ENCODE data around the gene CHMP5.

The CHMP5 gene

GRCh38 chr9:33264473-33265177 is at the start of gene CHMP5, which contains the start of gene BAG1:
TSS of gene CHMP5 (plus strand) at chr9:33265049. CDS start at chr9:33265079, 30 bp downstream.
TSS of gene BAG1 (minus strand) at chr9:33264708.
- DNase-seq: peak; percentile 99

- DNase-seq: no peak
These were observed 43.9 kb upstream of the CHMP5 start for GRCh38 chr9:33220681-33221567.

DNA sequence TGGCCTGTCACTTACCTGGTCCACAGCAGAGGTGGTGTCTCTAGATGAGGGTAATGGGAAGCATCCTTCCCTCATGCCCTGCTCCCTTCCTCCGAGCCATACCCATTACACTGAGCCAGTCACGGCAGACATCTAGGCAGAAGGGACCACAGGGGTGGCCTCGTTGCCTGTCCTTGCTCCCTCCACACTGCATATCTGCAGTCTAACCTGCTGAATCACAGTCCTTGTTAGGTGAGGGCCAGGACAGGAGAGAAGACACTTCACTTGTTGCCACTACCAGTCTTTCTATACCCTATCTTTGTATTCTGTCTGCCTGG is 43.3 kb upstream of the CHMP5 start:
- DNase-seq: no peak

DNA sequence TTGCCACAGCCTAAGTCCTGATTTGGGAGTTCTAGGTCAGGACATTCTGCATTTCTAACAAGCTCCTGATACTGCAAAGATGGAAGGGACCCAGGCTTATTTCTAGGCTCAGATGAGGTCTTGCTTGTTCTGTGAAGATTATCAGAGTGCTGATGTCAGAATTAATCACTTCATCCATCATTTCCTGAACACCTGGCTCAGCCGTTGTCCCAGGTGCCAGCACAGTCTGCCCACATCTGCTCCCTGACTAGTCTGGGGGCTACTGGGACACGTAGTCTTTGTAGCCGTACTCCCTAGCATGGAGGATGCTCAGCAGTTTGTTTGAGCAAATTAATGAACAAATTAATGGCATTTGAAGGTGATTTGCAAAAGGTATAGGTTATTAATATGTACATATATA is 42.8 kb upstream of the CHMP5 start:
- no peak for DNase-seq

- DNase-seq: no peak
These were observed 41.2 kb upstream of the CHMP5 start for GRCh38 chr9:33223696-33224095.

DNA sequence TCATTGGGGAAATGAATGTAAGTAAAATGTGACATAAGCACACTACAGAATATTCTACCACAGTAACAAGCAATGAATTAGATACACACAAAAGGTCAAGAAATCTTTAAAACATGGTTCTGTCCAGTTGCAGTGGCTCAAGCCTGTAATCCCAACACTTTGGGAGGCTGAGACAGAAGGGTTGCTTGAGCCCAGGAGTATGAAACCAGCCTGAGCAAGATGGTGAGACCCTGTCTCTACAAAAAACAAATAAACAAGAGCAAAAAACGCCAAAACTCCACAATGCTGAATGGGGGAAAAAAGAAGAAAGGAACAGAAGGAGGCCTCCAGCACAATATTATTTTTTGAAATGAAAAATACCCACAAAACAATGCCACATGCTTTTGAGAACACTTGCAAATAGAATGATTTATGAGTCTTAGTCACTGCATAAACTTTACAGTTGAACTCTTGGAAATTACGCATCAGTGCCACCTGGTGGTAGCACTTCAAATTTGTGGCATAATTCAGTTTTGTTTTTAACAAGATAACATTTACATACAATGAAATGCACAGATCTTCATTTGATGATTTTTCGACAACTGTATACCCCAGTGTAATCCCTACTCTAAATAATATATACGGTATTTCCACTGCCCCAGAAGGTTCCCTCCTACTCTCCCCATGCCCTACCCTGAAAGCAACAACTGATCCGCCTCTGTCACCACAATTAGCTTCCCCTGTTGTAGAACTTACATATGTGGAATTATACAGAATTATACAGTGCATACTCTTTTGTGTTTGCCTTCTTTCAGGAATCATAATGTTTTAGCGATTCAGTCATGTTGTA is 39.3 kb upstream of the CHMP5 start:
- DNase-seq: peak; percentile 51

- DNase-seq: peak; percentile 65
These were observed 37.8 kb upstream of the CHMP5 start for GRCh38 chr9:33227008-33227398.

- no peak for DNase-seq
These were observed 37.1 kb upstream of the CHMP5 start for GRCh38 chr9:33227741-33228140.

GRCh38 chr9:33228606-33229005 is 36.2 kb upstream of the CHMP5 start:
- DNase-seq: no peak

DNA sequence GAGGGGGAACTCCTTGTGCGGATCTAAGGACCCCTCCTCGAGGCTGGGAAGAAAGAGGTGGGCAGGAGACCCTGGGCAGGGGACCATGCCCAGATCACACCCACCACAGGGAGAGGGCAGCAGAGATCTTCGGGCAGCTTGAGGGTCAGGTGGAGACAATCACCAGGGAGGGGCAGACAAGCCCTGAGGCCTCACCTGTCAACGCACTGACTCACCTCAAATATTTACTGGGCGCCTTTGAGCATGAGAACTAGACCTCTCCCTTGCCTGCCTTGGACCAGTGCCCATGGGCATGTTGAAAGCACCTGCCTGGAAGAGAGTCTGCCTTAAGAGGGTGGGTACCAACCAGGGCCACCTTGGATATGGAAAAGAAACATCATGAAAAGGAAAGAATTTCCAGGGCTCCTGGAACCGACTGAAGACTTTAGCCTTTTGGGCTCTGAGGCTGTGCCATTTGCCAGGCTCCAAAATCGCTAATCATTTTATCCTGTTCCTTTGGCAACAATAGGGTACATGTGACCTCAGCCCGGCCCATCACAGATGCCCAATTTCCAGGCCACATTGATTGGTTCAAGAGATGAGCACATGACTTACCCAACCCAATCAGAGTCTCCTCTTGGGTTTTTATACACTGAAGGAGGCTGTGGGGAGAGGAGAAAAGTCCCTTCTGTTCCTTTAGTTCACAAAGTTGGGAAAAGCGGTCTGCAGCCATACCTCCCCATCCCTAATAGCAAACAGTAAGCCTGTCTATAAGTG is 35.3 kb upstream of the CHMP5 start:
- no peak for DNase-seq

- DNase-seq: no peak
These were observed 33.9 kb upstream of the CHMP5 start for GRCh38 chr9:33230756-33231622.

GRCh38 chr9:33231623-33231942 is 33.3 kb upstream of the CHMP5 start:
- DNase-seq: no peak

GRCh38 chr9:33232815-33233214 is 32.0 kb upstream of the CHMP5 start:
- no peak for DNase-seq

- DNase-seq: no peak
These were observed 31.1 kb upstream of the CHMP5 start for GRCh38 chr9:33233626-33234342.

DNA sequence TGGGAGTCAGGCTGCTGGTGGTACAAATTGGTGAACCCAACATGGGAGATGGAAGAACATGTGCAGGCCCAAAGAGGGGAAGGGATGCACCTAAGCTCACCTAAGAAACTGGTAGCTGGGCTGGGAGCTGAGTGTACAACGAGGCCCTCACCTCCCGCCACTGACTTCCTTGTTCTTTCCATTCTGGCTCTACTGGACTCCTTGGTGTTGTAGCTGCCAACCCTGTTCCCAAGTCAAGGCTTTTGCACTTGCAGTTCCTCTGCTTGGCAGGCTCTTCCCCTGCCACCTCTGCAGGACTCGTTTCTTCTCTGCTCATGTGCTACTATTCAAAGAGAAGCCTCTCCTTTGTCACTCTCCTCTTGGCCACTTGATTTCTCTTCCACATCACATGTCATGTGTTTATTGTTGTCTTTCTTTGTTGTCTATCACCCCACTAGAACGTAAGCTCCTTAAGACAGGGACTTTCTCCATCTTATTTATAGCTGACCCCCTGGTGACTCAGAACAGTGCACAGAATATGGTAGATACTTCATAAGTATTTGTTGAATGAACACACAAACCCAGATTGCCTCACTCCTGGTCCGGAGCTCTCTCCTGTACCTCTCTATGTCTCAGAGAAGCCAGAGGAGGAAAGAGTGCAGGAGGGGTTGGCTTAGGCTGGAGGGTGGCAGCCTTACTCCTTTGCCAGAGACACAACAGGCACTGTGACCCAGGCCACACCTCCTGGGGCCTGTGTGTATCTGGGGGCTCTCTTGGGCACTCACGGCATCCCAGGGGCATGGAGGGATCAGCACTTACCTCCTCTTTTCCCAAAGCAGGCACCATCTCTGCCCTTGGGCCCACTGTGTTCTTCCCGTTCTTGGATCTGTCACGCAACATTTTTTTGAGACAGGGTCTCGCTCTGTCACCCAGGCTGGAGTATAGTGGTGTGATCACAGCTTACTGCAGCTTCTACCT is 30.1 kb upstream of the CHMP5 start:
- DNase-seq: no peak

GRCh38 chr9:33236571-33236970 is 28.3 kb upstream of the CHMP5 start:
- no peak for DNase-seq

- no peak for DNase-seq
These were observed 24.9 kb upstream of the CHMP5 start, which contains the start of gene SPINK4 for GRCh38 chr9:33239921-33240320. TSS of gene SPINK4 (plus strand) at chr9:33240167. CDS start at chr9:33240209, 42 bp downstream.

DNA sequence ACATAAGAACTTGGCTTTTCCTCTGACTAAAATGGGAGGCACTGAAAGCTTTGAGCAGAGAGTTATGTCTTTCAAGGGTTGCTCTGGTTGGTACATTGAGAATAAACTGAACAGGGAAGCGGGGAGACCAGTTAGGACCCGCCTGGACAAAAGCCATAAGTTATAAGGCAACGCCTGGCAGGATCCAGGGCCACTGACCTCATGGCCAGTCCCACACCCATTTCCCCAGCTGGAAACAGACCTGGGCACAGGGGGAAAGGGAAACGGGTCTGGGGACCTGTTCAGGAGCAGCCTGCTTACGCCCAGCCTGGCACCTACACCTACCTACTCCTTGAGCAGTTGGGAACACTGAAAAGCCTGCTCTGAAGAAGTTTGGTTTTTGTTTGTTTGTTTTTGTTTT is 23.6 kb upstream of the CHMP5 start:
- no peak for DNase-seq

DNA sequence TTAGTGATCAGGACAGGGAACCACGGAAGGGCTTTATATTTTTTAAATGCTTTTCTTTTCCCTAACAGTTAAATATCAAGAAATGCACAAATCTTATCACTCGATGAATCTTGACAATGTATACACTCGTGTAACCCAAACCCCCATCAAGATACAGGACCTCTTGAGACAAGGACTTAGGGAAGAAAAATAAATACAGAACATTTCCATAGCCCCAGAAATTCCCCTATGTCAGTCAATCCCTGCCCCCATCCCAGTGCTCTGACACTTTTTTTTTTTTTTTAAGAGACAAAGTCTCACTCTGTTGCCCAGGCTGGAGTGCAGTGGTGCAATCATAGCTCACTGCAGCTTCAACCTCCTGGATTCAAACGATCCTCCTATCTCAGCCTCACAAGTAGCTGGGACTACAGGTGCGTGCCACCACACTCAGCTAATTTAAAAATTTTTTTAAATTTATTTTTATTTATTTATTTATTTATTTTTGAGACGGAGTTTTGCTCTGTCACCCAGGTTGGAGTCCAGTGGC is 22.2 kb upstream of the CHMP5 start:
- no peak for DNase-seq
